ENCODE results near the gene SECTM1.

GRCh38 chr17:82367724-82368524 is 34.4 kb upstream of the SECTM1 start:
- no peak for TF ChIP-seq POLR2AphosphoS5 (IDR thresholded peaks at IDR 0.05; ENCODE audit: low read depth, low read length)
- TF ChIP-seq TAF1 (IDR thresholded peaks at IDR 0.05; ENCODE audit: borderline replicate concordance, insufficient read depth, low read length), result no peak

All from PFSK-1 (cell line).